ACC112 (cell line): ENCODE results near the gene FAM20B.
A peak's percentile ranks its signal among the peaks of the same experiment; 100 is the strongest.
"Not testable (repeated sequence)": the region's sequence is repeated elsewhere in the genome, so short reads cannot be mapped to it uniquely, and the experiment has no call there.

Experiments used
- H2AFZ ChIP-seq: fragments of 200-600 bp; sonication (generic); one replicate; pipeline ENCODE4 v1.6.0; 2017; ENCODE audit warnings: antibody characterized with exemption, low read length; ENCODE audit not compliant: unreplicated experiment
- H3K27ac ChIP-seq: fragments of 200-600 bp; sonication (generic); 2 replicates; pipeline ENCODE4 v1.5.1; 2014; ENCODE audit warnings: low read depth, mild to moderate bottlenecking, antibody characterized with exemption, low read length, moderate library complexity
- H3K27me3 ChIP-seq: fragments of 200-600 bp; sonication (generic); 2 replicates; pipeline ENCODE4 v1.6.1; 2014; ENCODE audit warnings: mild to moderate bottlenecking, antibody characterized with exemption, low read length, moderate library complexity, mixed read lengths; ENCODE audit not compliant: insufficient read depth
- H3K36me3 ChIP-seq: fragments of 200-600 bp; sonication (generic); 2 replicates; pipeline ENCODE4 v1.6.1; 2016; ENCODE audit warnings: mild to moderate bottlenecking, antibody characterized with exemption, low read length, moderate library complexity, mixed read lengths; ENCODE audit not compliant: insufficient read depth
- H3K4me1 ChIP-seq: fragments of 200-600 bp; sonication (generic); one replicate; pipeline ENCODE4 v1.6.1; 2016; ENCODE audit warnings: low read length, mixed read lengths; ENCODE audit not compliant: insufficient read depth, unreplicated experiment, control insufficient read depth
- H3K4me3 ChIP-seq: fragments of 200-600 bp; sonication (generic); 2 replicates; pipeline ENCODE4 v1.5.1; 2014; ENCODE audit warnings: mild to moderate bottlenecking, low read depth, low read length
- H3K79me2 ChIP-seq: fragments of 200-600 bp; sonication (generic); one replicate; pipeline ENCODE4 v1.6.0; 2016; ENCODE audit warnings: low read length; ENCODE audit not compliant: control insufficient read depth, unreplicated experiment, insufficient read depth

The FAM20B gene, protein sequence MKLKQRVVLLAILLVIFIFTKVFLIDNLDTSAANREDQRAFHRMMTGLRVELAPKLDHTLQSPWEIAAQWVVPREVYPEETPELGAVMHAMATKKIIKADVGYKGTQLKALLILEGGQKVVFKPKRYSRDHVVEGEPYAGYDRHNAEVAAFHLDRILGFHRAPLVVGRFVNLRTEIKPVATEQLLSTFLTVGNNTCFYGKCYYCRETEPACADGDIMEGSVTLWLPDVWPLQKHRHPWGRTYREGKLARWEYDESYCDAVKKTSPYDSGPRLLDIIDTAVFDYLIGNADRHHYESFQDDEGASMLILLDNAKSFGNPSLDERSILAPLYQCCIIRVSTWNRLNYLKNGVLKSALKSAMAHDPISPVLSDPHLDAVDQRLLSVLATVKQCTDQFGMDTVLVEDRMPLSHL

GRCh38 chr1:179025125-179025974 lies at the start of gene FAM20B:
TSS of gene FAM20B (plus strand) at chr1:179025894. CDS start at chr1:179043848, 17,954 bp downstream.
- peak within 1 kb of the TSS; percentile 71 for H3K27ac ChIP-seq
- peaks cover 8% of the 10 kb centered on the region for H3K4me1 ChIP-seq
- peak within 1 kb of the TSS; percentile 91 for H3K4me3 ChIP-seq
- H3K79me2 ChIP-seq = peaks cover 33% of the 10 kb centered on the region
- peak within 1 kb of the TSS; percentile 74 for H2AFZ ChIP-seq
- H3K27me3 ChIP-seq = no peaks in the 10 kb centered on the region
- no peaks in the 10 kb centered on the region for H3K36me3 ChIP-seq

- Histone ChIP-seq H3K27ac (no peak overlapping the region), H2AFZ (no peak overlapping the region), H3K27me3 (0 out of 2 replicates have a peak, but pooled peaks cover 4% of the 10 kb centered on the region), H3K4me3 (no peak overlapping the region), H3K36me3 (no peaks in the 10 kb centered on the region), H3K79me2 (no peaks in the 10 kb centered on the region), H3K4me1 (no peaks in the 10 kb centered on the region)
Observed at GRCh38 chr1:178976541-178976940, 49.2 kb upstream of the FAM20B start.

DNA sequence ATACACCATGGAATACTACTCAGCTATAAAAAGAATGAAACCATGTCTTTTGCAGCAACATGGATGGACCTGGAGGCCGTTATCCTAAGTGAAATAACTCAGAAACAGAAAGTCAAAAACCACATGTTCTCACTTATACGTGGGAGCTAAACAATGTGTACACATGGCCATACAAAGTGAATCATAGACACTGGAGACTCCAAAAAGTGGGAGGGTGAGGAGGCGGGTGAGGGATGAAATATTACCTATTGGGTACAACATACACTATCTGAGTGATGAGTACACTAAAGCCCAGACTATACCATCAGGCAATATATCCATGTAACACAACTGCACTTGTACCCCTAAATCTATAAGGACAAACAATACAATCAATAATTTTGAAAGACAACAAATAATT lies 39.5 kb upstream of the FAM20B start:
- Histone ChIP-seq H3K4me1 (no peaks in the 10 kb centered on the region), H3K27me3 (no peaks in the 10 kb centered on the region), H3K27ac (no peak overlapping the region), H3K79me2 (no peaks in the 10 kb centered on the region), H3K36me3 (no peaks in the 10 kb centered on the region), H2AFZ (no peak overlapping the region), H3K4me3 (no peak overlapping the region)

- H3K4me1 ChIP-seq, H3K36me3 ChIP-seq, H3K27me3 ChIP-seq, H3K79me2 ChIP-seq, H3K4me3 ChIP-seq, H3K27ac ChIP-seq, H2AFZ ChIP-seq: not testable (repeated sequence)
Observed at GRCh38 chr1:178988198-178988597, 37.5 kb upstream of the FAM20B start.

DNA sequence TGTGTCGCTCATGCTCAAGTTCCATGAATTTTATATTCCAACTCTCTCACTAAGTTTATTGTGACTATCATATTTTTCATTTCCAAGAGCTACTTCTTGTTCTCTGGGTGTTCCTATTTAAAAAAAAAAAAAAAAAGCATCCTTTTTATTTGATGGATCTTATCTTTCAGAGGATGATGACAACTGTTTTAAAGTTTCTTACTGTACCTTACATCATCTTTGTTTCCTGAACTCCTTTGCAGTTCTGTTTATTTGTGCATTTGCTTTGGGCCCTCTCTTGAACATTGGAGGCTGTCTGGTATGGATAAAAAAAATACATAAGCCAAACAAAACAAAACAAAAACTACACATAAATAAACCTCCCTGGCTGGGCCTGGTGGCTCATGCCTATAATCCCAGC lies 32.1 kb upstream of the FAM20B start:
- H3K79me2 ChIP-seq = no peaks in the 10 kb centered on the region
- H2AFZ ChIP-seq = no peak overlapping the region

GRCh38 chr1:178997428-178997827 lies 28.3 kb upstream of the FAM20B start:
- H2AFZ ChIP-seq = no peak overlapping the region
- H3K4me1 ChIP-seq = no peaks in the 10 kb centered on the region
- no peak overlapping the region for H3K4me3 ChIP-seq
- no peaks in the 10 kb centered on the region for H3K36me3 ChIP-seq
- no peaks in the 10 kb centered on the region for H3K79me2 ChIP-seq
- no peak overlapping the region for H3K27ac ChIP-seq
- H3K27me3 ChIP-seq = no peaks in the 10 kb centered on the region

More for the DNA sequence above, 32.1 kb upstream of the FAM20B start:
- Histone ChIP-seq H3K27ac (no peak overlapping the region), H3K4me3 (no peak overlapping the region), H3K4me1 (no peaks in the 10 kb centered on the region), H3K27me3 (no peaks in the 10 kb centered on the region), H3K36me3 (no peaks in the 10 kb centered on the region)

DNA sequence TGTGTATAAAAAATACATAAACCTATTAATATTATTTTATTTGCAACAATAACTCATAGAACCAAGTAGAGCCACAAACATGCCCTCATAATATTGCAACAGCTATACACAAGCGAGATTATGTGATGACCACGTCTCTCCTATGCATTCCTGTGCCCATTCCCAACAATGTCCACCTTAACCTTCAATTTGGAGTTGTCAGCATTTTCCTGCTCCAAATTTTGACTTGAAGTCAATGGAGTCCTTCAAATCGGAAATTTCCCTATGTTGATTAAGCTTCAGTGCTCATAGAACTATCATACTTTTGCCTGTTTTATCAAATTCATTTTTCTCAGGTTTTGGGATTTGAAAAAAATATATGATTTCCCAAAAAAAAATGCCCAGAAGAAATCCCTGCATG lies 27.4 kb upstream of the FAM20B start:
- Histone ChIP-seq H3K79me2 (no peaks in the 10 kb centered on the region), H3K4me3 (no peak overlapping the region), H3K36me3 (no peaks in the 10 kb centered on the region), H3K27me3 (no peaks in the 10 kb centered on the region), H3K4me1 (no peaks in the 10 kb centered on the region), H3K27ac (no peak overlapping the region), H2AFZ (no peak overlapping the region)

DNA sequence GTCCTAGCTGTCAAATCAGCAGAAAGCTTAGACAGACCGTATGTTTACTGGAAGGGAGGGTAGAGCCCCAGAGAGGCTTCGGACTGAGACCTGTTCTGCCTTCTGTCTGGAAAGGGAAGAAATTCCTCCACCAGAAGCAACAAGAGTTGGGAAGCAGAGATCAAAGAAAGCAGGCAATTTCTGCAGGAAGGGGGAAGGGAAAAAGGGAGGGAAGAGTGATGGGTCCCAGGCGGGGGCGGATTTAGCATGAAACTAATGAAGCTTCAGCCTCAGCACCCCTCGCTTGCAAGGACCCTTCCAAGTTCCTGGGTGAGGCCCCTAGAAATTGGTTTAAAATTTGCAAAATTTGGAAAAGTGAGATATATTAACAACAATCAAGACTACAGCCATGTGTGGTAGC lies 26.6 kb upstream of the FAM20B start:
- Histone ChIP-seq H3K4me1 (no peaks in the 10 kb centered on the region), H3K4me3 (no peak overlapping the region), H3K36me3 (no peaks in the 10 kb centered on the region), H3K27ac (no peak overlapping the region), H3K27me3 (no peaks in the 10 kb centered on the region), H2AFZ (no peak overlapping the region), H3K79me2 (no peaks in the 10 kb centered on the region)

GRCh38 chr1:179001451-179001850 lies 24.2 kb upstream of the FAM20B start:
- no peak overlapping the region for H3K27ac ChIP-seq
- no peaks in the 10 kb centered on the region for H3K4me1 ChIP-seq
- H3K36me3 ChIP-seq = no peaks in the 10 kb centered on the region
- H3K4me3 ChIP-seq = no peak overlapping the region
- no peak overlapping the region for H2AFZ ChIP-seq
- H3K79me2 ChIP-seq = no peaks in the 10 kb centered on the region
- H3K27me3 ChIP-seq = no peaks in the 10 kb centered on the region

- not testable (repeated sequence) for H3K4me3 ChIP-seq, H2AFZ ChIP-seq
Observed at GRCh38 chr1:179002064-179002463, 23.6 kb upstream of the FAM20B start.

More at GRCh38 chr1:179002064-179002463, 23.6 kb upstream of the FAM20B start:
- not testable (repeated sequence) for H3K27me3 ChIP-seq, H3K79me2 ChIP-seq, H3K36me3 ChIP-seq, H3K27ac ChIP-seq, H3K4me1 ChIP-seq
